GM12892 (cell line): ENCODE results near the gene OVAAL.

Experiments
- POLR2A ChIP-seq: IDR thresholded peaks from 2 replicates; pipeline ENCODE4 v1.6.1; 2011; ENCODE audit warnings: low read depth, low read length, control low read depth
- POLR2AphosphoS5 ChIP-seq: IDR thresholded peaks from 2 replicates; pipeline ENCODE4 v1.6.1; 2011; ENCODE audit warnings: low read depth, low read length, control low read depth
- TAF1 ChIP-seq: IDR thresholded peaks from 2 replicates; pipeline ENCODE4 v1.6.1; 2011; ENCODE audit warnings: low read depth, mild to moderate bottlenecking, control low read depth, low read length, borderline replicate concordance

GRCh38 chr1:180539136-180539535 is 19.6 kb upstream of the OVAAL start:
- TF ChIP-seq POLR2A (no peak), POLR2AphosphoS5 (no peak), TAF1 (no peak)
